MM.1S (cell line): Measurements from ENCODE around the gene C19orf81.

ENCODE experiments used
- EZH2 ChIP-seq: fragments of 300-600 bp; sonication (generic); optimal IDR thresholded peaks from 2 replicates; pipeline ENCODE3; 2017; ENCODE audit warnings: low read depth, mild to moderate bottlenecking, antibody characterized with exemption, low read length, mixed read lengths
- TF ChIP-seq, protein P1 (sequence below): fragments of 300-600 bp; sonication (generic); IDR thresholded peaks from 2 replicates; pipeline ENCODE4 v1.5.1; 2016; ENCODE audit warnings: antibody characterized with exemption, low read length, mixed read lengths

- TF ChIP-seq EZH2, result no peak
- TF ChIP-seq, protein P1, sequence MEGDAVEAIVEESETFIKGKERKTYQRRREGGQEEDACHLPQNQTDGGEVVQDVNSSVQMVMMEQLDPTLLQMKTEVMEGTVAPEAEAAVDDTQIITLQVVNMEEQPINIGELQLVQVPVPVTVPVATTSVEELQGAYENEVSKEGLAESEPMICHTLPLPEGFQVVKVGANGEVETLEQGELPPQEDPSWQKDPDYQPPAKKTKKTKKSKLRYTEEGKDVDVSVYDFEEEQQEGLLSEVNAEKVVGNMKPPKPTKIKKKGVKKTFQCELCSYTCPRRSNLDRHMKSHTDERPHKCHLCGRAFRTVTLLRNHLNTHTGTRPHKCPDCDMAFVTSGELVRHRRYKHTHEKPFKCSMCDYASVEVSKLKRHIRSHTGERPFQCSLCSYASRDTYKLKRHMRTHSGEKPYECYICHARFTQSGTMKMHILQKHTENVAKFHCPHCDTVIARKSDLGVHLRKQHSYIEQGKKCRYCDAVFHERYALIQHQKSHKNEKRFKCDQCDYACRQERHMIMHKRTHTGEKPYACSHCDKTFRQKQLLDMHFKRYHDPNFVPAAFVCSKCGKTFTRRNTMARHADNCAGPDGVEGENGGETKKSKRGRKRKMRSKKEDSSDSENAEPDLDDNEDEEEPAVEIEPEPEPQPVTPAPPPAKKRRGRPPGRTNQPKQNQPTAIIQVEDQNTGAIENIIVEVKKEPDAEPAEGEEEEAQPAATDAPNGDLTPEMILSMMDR, result no peak
These were observed 54.9 kb downstream of the C19orf81 start for GRCh38 chr19:50703915-50704796.
